ENCODE measurements around the gene COG6. TPM values are rescaled to one million over a fixed set of nuclear protein-coding genes. Genes with fewer than 3 reads are reported as not detected.

The COG6 gene
- total RNA-seq, 2 experiments from 2014 or later = 29.8 to 30.3 TPM

GRCh38 chr13:39766464-39767158 is 111.1 kb downstream of the COG6 start:
- H3K36me3 Mint-ChIP-seq = no peaks in the 10 kb centered on the region
- POLR2A ChIA-PET = no interaction called here
- H3K27ac Mint-ChIP-seq = no peak overlapping the region
- no peak overlapping the region for H3K4me3 Mint-ChIP-seq
- H3K9me3 Mint-ChIP-seq = no peaks in the 10 kb centered on the region
- H3K4me1 Mint-ChIP-seq = no peaks in the 10 kb centered on the region
- ATAC-seq (ENCODE audit: low read depth) = no peak
- no peak for DNase-seq
- H3K27me3 Mint-ChIP-seq = peaks cover 2% of the 10 kb centered on the region

- Mint-ChIP-seq H3K4me1 (no peaks in the 10 kb centered on the region), H3K9me3 (no peaks in the 10 kb centered on the region), H3K27me3 (peaks cover 2% of the 10 kb centered on the region), H3K36me3 (no peaks in the 10 kb centered on the region), H3K27ac (no peak overlapping the region), H3K4me3 (no peak overlapping the region)
- DNase-seq (no peak), ATAC-seq (ENCODE audit: low read depth) (no peak)
- POLR2A ChIA-PET = no interaction called here
These were observed 112.5 kb downstream of the COG6 start for GRCh38 chr13:39767791-39768517.

- Mint-ChIP-seq H3K27me3 (peaks cover 2% of the 10 kb centered on the region), H3K27ac (no peak overlapping the region), H3K4me3 (no peak overlapping the region), H3K4me1 (no peaks in the 10 kb centered on the region), H3K36me3 (no peaks in the 10 kb centered on the region), H3K9me3 (no peaks in the 10 kb centered on the region)
- DNase-seq = no peak
- ATAC-seq (ENCODE audit: low read depth) = no peak
- POLR2A ChIA-PET = no interaction called here
These were observed 113.5 kb downstream of the COG6 start for GRCh38 chr13:39768962-39769361.

- POLR2A ChIA-PET = no interaction called here
- DNase-seq (no peak), ATAC-seq (ENCODE audit: low read depth) (no peak)
- Mint-ChIP-seq H3K9me3 (no peaks in the 10 kb centered on the region), H3K36me3 (no peaks in the 10 kb centered on the region), H3K4me1 (no peaks in the 10 kb centered on the region), H3K4me3 (no peak overlapping the region), H3K27me3 (no peaks in the 10 kb centered on the region), H3K27ac (no peak overlapping the region)
These were observed 115.0 kb downstream of the COG6 start for GRCh38 chr13:39770221-39771090.

GRCh38 chr13:39773833-39774232 is 118.4 kb downstream of the COG6 start:
- POLR2A ChIA-PET = interaction anchor here (0.7 kb wide), 1 partner anchor 1014 kb away, joined by 4 read pairs; no protein-coding TSS in a partner anchor
- no peak overlapping the region for H3K4me3 Mint-ChIP-seq
- H3K27me3 Mint-ChIP-seq = no peaks in the 10 kb centered on the region
- no peak for ATAC-seq (ENCODE audit: low read depth)
- no peak for DNase-seq
- peaks cover 1% of the 10 kb centered on the region for H3K9me3 Mint-ChIP-seq
- peaks cover 3% of the 10 kb centered on the region for H3K36me3 Mint-ChIP-seq
- peaks cover 7% of the 10 kb centered on the region for H3K4me1 Mint-ChIP-seq
- H3K27ac Mint-ChIP-seq = no peak overlapping the region

GRCh38 chr13:39776439-39776838 is 121.0 kb downstream of the COG6 start:
- no peaks in the 10 kb centered on the region for H3K27me3 Mint-ChIP-seq
- peaks cover 3% of the 10 kb centered on the region for H3K36me3 Mint-ChIP-seq
- peaks cover 1% of the 10 kb centered on the region for H3K9me3 Mint-ChIP-seq
- ATAC-seq (ENCODE audit: low read depth) (no peak), DNase-seq (no peak)
- no peak overlapping the region for H3K27ac Mint-ChIP-seq
- H3K4me3 Mint-ChIP-seq = no peak overlapping the region
- POLR2A ChIA-PET = no interaction called here
- peaks cover 15% of the 10 kb centered on the region for H3K4me1 Mint-ChIP-seq

GRCh38 chr13:39777021-39777420 is 121.6 kb downstream of the COG6 start:
- Mint-ChIP-seq H3K4me3 (no peak overlapping the region), H3K27me3 (no peaks in the 10 kb centered on the region), H3K9me3 (peaks cover 1% of the 10 kb centered on the region), H3K27ac (no peak overlapping the region), H3K4me1 (peaks cover 15% of the 10 kb centered on the region), H3K36me3 (peaks cover 3% of the 10 kb centered on the region)
- POLR2A ChIA-PET = no interaction called here
- DNase-seq (no peak), ATAC-seq (ENCODE audit: low read depth) (no peak)

- Mint-ChIP-seq H3K27me3 (no peaks in the 10 kb centered on the region), H3K27ac (no peak overlapping the region), H3K9me3 (peaks cover 1% of the 10 kb centered on the region), H3K36me3 (peaks cover 3% of the 10 kb centered on the region), H3K4me1 (peaks cover 15% of the 10 kb centered on the region), H3K4me3 (no peak overlapping the region)
- POLR2A ChIA-PET = no interaction called here
- ATAC-seq (ENCODE audit: low read depth) = peak; percentile 52
- no peak for DNase-seq
These were observed 122.1 kb downstream of the COG6 start for GRCh38 chr13:39777527-39778061.

GRCh38 chr13:39779337-39780265 is 124.1 kb downstream of the COG6 start:
- H3K27ac Mint-ChIP-seq = no peak overlapping the region
- POLR2A ChIA-PET = no interaction called here
- no peak for ATAC-seq (ENCODE audit: low read depth)
- peaks cover 15% of the 10 kb centered on the region for H3K4me1 Mint-ChIP-seq
- H3K9me3 Mint-ChIP-seq = peaks cover 1% of the 10 kb centered on the region
- peaks cover 3% of the 10 kb centered on the region for H3K36me3 Mint-ChIP-seq
- no peak overlapping the region for H3K4me3 Mint-ChIP-seq
- DNase-seq = no peak
- no peaks in the 10 kb centered on the region for H3K27me3 Mint-ChIP-seq

GRCh38 chr13:39780711-39781110 is 125.2 kb downstream of the COG6 start:
- DNase-seq (no peak), ATAC-seq (ENCODE audit: low read depth) (no peak)
- no peaks in the 10 kb centered on the region for H3K27me3 Mint-ChIP-seq
- no peak overlapping the region for H3K27ac Mint-ChIP-seq
- H3K4me1 Mint-ChIP-seq = peaks cover 15% of the 10 kb centered on the region
- H3K9me3 Mint-ChIP-seq = peaks cover 1% of the 10 kb centered on the region
- H3K4me3 Mint-ChIP-seq = no peak overlapping the region
- peaks cover 3% of the 10 kb centered on the region for H3K36me3 Mint-ChIP-seq
- POLR2A ChIA-PET = no interaction called here

GRCh38 chr13:39781381-39781780 is 125.9 kb downstream of the COG6 start:
- Mint-ChIP-seq H3K4me3 (no peak overlapping the region), H3K9me3 (peaks cover 1% of the 10 kb centered on the region), H3K27ac (no peak overlapping the region), H3K4me1 (peaks cover 12% of the 10 kb centered on the region), H3K36me3 (peaks cover 3% of the 10 kb centered on the region), H3K27me3 (no peaks in the 10 kb centered on the region)
- POLR2A ChIA-PET = no interaction called here
- ATAC-seq (ENCODE audit: low read depth) (no peak), DNase-seq (no peak)

- Mint-ChIP-seq H3K9me3 (peaks cover 1% of the 10 kb centered on the region), H3K4me1 (peaks cover 8% of the 10 kb centered on the region), H3K4me3 (no peak overlapping the region), H3K36me3 (peaks cover 2% of the 10 kb centered on the region), H3K27ac (no peak overlapping the region), H3K27me3 (no peaks in the 10 kb centered on the region)
- POLR2A ChIA-PET = no interaction called here
- ATAC-seq (ENCODE audit: low read depth) (no peak), DNase-seq (no peak)
These were observed 127.6 kb downstream of the COG6 start for GRCh38 chr13:39783051-39783450.

Measured in activated naive CD8-positive, alpha-beta T cell treated with anti-CD3 and anti-CD28 coated beads, Interleukin-2, amount 10 ng/mL, durations not matched to agents 7 days and 5 days (primary cell).